BE2C (cell line): Measurements from ENCODE around the gene SCAMP2.

Experiments used
- DNase-seq: peaks from one replicate; pipeline ENCODE4 v3.0.0-alpha.2; 2020
- H3K27me3 ChIP-seq: fragments of 250-450 bp; sonication (Bioruptor Pico); 2 replicates; pipeline ENCODE4 v1.5.1; 2020; ENCODE audit warnings: mild to moderate bottlenecking
- H3K36me3 ChIP-seq: fragments of 250-450 bp; sonication (Bioruptor Pico); 2 replicates; pipeline ENCODE4 v1.5.1; 2020; ENCODE audit warnings: mild to moderate bottlenecking
- H3K4me1 ChIP-seq: fragments of 250-450 bp; sonication (Bioruptor Pico); 2 replicates; pipeline ENCODE4 v1.5.1; 2020
- H3K4me3 ChIP-seq: 2 replicates; pipeline ENCODE4 v1.5.1; 2011; ENCODE audit warnings: low read depth, low read length
- H3K9me3 ChIP-seq: fragments of 250-450 bp; sonication (Bioruptor Pico); 2 replicates; pipeline ENCODE4 v1.5.1; 2020
- CTCF ChIP-seq: IDR thresholded peaks from 2 replicates; pipeline ENCODE4 v1.5.1; 2012; ENCODE audit warnings: mild to moderate bottlenecking, low read depth, low read length

Gene SCAMP2

GRCh38 chr15:74893627-74894026, 20.5 kb upstream of the SCAMP2 start:
- H3K36me3 ChIP-seq, result peaks cover 19% of the 10 kb centered on the region
- H3K27me3 ChIP-seq, result no peaks in the 10 kb centered on the region
- no peaks in the 10 kb centered on the region for H3K9me3 ChIP-seq
- no peaks in the 10 kb centered on the region for H3K4me1 ChIP-seq
- no peak overlapping the region for H3K4me3 ChIP-seq
- no peak for TF ChIP-seq CTCF
- no peak for DNase-seq

GRCh38 chr15:74892931-74893330, 19.8 kb upstream of the SCAMP2 start:
- H3K9me3 ChIP-seq, result no peaks in the 10 kb centered on the region
- no peak for TF ChIP-seq CTCF
- H3K4me3 ChIP-seq, result no peak overlapping the region
- H3K4me1 ChIP-seq, result no peaks in the 10 kb centered on the region
- no peaks in the 10 kb centered on the region for H3K27me3 ChIP-seq
- peaks cover 19% of the 10 kb centered on the region for H3K36me3 ChIP-seq
- no peak for DNase-seq

GRCh38 chr15:74892313-74892712, 19.1 kb upstream of the SCAMP2 start:
- Histone ChIP-seq H3K9me3 (no peaks in the 10 kb centered on the region), H3K4me3 (no peak overlapping the region), H3K36me3 (peaks cover 19% of the 10 kb centered on the region), H3K4me1 (no peaks in the 10 kb centered on the region), H3K27me3 (no peaks in the 10 kb centered on the region)
- DNase-seq, result no peak
- no peak for TF ChIP-seq CTCF

- Histone ChIP-seq H3K4me3 (no peak overlapping the region), H3K9me3 (no peaks in the 10 kb centered on the region), H3K4me1 (no peaks in the 10 kb centered on the region), H3K27me3 (no peaks in the 10 kb centered on the region), H3K36me3 (peaks cover 17% of the 10 kb centered on the region)
- no peak for DNase-seq
- no peak for TF ChIP-seq CTCF
Observed at GRCh38 chr15:74891469-74891868, 18.3 kb upstream of the SCAMP2 start.

GRCh38 chr15:74890665-74890960, 17.4 kb upstream of the SCAMP2 start:
- Histone ChIP-seq H3K9me3 (no peaks in the 10 kb centered on the region), H3K4me1 (no peaks in the 10 kb centered on the region), H3K4me3 (peak overlapping the region; percentile 87), H3K36me3 (peaks cover 12% of the 10 kb centered on the region), H3K27me3 (no peaks in the 10 kb centered on the region)
- no peak for DNase-seq
- TF ChIP-seq CTCF, result no peak

- H3K4me3 ChIP-seq, result peak within 1 kb of the TSS; percentile 87
- H3K27me3 ChIP-seq, result no peaks in the 10 kb centered on the region
- TF ChIP-seq CTCF, result no peak
- H3K4me1 ChIP-seq, result no peaks in the 10 kb centered on the region
- peak; percentile 94 for DNase-seq
- peaks cover 12% of the 10 kb centered on the region for H3K36me3 ChIP-seq
- H3K9me3 ChIP-seq, result no peaks in the 10 kb centered on the region
Observed at GRCh38 chr15:74889883-74890664, 16.9 kb upstream of the SCAMP2 start, which contains the start of gene MPI. Gene MPI (plus strand): TSS chr15:74890042. CDS start chr15:74890074, 32 bp downstream.
